Fibroblast of gingiva (primary cell): Measurements from ENCODE around the gene ITPRID2.
A peak's percentile ranks its signal among the peaks of the same experiment; 100 is the strongest.

Experiments
- DNase-seq: peaks from one replicate; pipeline ENCODE4 v3.0.0-alpha.2; 2011; ENCODE audit warnings: low read depth

Gene ITPRID2

GRCh38 chr2:181891258-181891965 lies at the start of gene ITPRID2:
TSS of gene ITPRID2 (plus strand) at chr2:181891730. CDS start at chr2:181892067, 337 bp downstream.
- peak; percentile 93 for DNase-seq

GRCh38 chr2:181844551-181845290 lies 46.8 kb upstream of the ITPRID2 start:
- no peak for DNase-seq

GRCh38 chr2:181846399-181847197 lies 44.9 kb upstream of the ITPRID2 start:
- no peak for DNase-seq

GRCh38 chr2:181847198-181847556 lies 44.4 kb upstream of the ITPRID2 start:
- no peak for DNase-seq

- no peak for DNase-seq
These were observed 43.8 kb upstream of the ITPRID2 start for GRCh38 chr2:181847702-181848101.

GRCh38 chr2:181848261-181848886 lies 43.2 kb upstream of the ITPRID2 start:
- DNase-seq, result no peak

GRCh38 chr2:181849601-181850000 lies 41.9 kb upstream of the ITPRID2 start:
- DNase-seq, result no peak

GRCh38 chr2:181850936-181851560 lies 40.5 kb upstream of the ITPRID2 start:
- no peak for DNase-seq

- no peak for DNase-seq
These were observed 39.8 kb upstream of the ITPRID2 start for GRCh38 chr2:181851726-181852125.

- no peak for DNase-seq
These were observed 37.8 kb upstream of the ITPRID2 start for GRCh38 chr2:181853696-181854095.

- no peak for DNase-seq
These were observed 34.0 kb upstream of the ITPRID2 start for GRCh38 chr2:181857483-181857882.

GRCh38 chr2:181858600-181858999 lies 32.9 kb upstream of the ITPRID2 start:
- DNase-seq, result no peak

GRCh38 chr2:181859123-181859522 lies 32.4 kb upstream of the ITPRID2 start:
- DNase-seq, result no peak

GRCh38 chr2:181859803-181860202 lies 31.7 kb upstream of the ITPRID2 start:
- DNase-seq, result no peak

GRCh38 chr2:181861379-181861778 lies 30.2 kb upstream of the ITPRID2 start:
- DNase-seq, result no peak

GRCh38 chr2:181862583-181863281 lies 28.8 kb upstream of the ITPRID2 start:
- no peak for DNase-seq

- peak; percentile 11 for DNase-seq
These were observed 19.4 kb upstream of the ITPRID2 start for GRCh38 chr2:181872178-181872577.

- no peak for DNase-seq
These were observed 14.9 kb upstream of the ITPRID2 start for GRCh38 chr2:181876614-181877063.

- DNase-seq, result no peak
These were observed 14.3 kb upstream of the ITPRID2 start for GRCh38 chr2:181877181-181877664.

- no peak for DNase-seq
These were observed 13.1 kb upstream of the ITPRID2 start for GRCh38 chr2:181878448-181878847.

GRCh38 chr2:181879295-181879694 lies 12.2 kb upstream of the ITPRID2 start:
- no peak for DNase-seq
